SU-DHL-6 (cell line): ENCODE measurements around the gene NEU2.

Source experiments
- H2AFZ ChIP-seq: fragments of 200-600 bp; sonication (generic); 2 replicates; pipeline ENCODE4 v1.6.1; 2014; ENCODE audit warnings: low read depth, mild to moderate bottlenecking, moderate library complexity, mixed read lengths, antibody characterized with exemption, low read length; ENCODE audit not compliant: severe bottlenecking
- H3F3A ChIP-seq: fragments of 200-600 bp; shearing (Covaris generic); 2 replicates; pipeline ENCODE4 v1.6.0; 2016; ENCODE audit warnings: antibody characterized with exemption, mild to moderate bottlenecking; ENCODE audit not compliant: insufficient read depth
- H3K27ac ChIP-seq: fragments of 200-600 bp; sonication (generic); 2 replicates; pipeline ENCODE4 v1.5.1; 2016; ENCODE audit warnings: low read depth, mild to moderate bottlenecking, low read length, moderate library complexity, mixed read lengths
- H3K27me3 ChIP-seq: fragments of 200-600 bp; sonication (generic), shearing (Covaris generic); 2 replicates; pipeline ENCODE4 v1.6.0; 2014; ENCODE audit warnings: mild to moderate bottlenecking, low read length
- H3K36me3 ChIP-seq: fragments of 200-600 bp; sonication (generic); 2 replicates; pipeline ENCODE4 v1.6.1; 2014; ENCODE audit warnings: mild to moderate bottlenecking, low read length, mixed read lengths
- H3K4me2 ChIP-seq: fragments of 300-600, 200-600 bp; shearing (Covaris generic), sonication (generic); 2 replicates; pipeline ENCODE4 v1.6.0; 2014; ENCODE audit warnings: low read length, low read depth, mild to moderate bottlenecking; ENCODE audit not compliant: poor library complexity, severe bottlenecking
- H3K4me3 ChIP-seq: fragments of 200-600 bp; sonication (generic); 2 replicates; pipeline ENCODE4 v1.5.1; 2014; ENCODE audit warnings: antibody characterized with exemption, low read length, mild to moderate bottlenecking, mixed read lengths; ENCODE audit not compliant: insufficient read depth, poor library complexity, severe bottlenecking
- H3K79me2 ChIP-seq: fragments of 200-600 bp; sonication (generic); 2 replicates; pipeline ENCODE4 v1.6.1; 2014; ENCODE audit warnings: mild to moderate bottlenecking, low read length, moderate library complexity; ENCODE audit not compliant: insufficient read depth
- H3K9ac ChIP-seq: fragments of 200-600 bp; sonication (generic); 2 replicates; pipeline ENCODE4 v1.7.0; 2014; ENCODE audit warnings: mild to moderate bottlenecking, low read length
- H3K9me2 ChIP-seq: fragments of 200-600 bp; sonication (generic); replicated peaks from 2 replicates; pipeline ENCODE4 v1.6.1; 2014; ENCODE audit warnings: low read length; ENCODE audit not compliant: insufficient read depth
- H3K9me3 ChIP-seq: fragments of 200-600 bp; sonication (generic); 2 replicates; pipeline ENCODE4 v1.6.1; 2014; ENCODE audit warnings: low read length, mixed read lengths; ENCODE audit not compliant: insufficient read depth
- H4K20me1 ChIP-seq: fragments of 200-600 bp; sonication (generic); 2 replicates; pipeline ENCODE4 v1.6.1; 2014; ENCODE audit warnings: low read depth, mild to moderate bottlenecking, antibody characterized with exemption, low read length, moderate library complexity, mixed read lengths
- CTCF ChIP-seq: fragments of 200-600 bp; sonication (generic); IDR thresholded peaks from one replicate; pipeline ENCODE4 v1.5.1; 2017; ENCODE audit warnings: antibody characterized with exemption, mild to moderate bottlenecking, low read length, moderate library complexity; ENCODE audit not compliant: insufficient read depth, poor library complexity, severe bottlenecking
- EZH2phosphoT487 ChIP-seq: fragments of 200-600 bp; sonication (generic), shearing (Covaris generic); conservative IDR thresholded peaks from 2 replicates; pipeline ENCODE4 v1.6.1; 2018; ENCODE audit warnings: mild to moderate bottlenecking, antibody characterized with exemption, low read length, moderate library complexity, mixed read lengths

NEU2 gene

GRCh38 chr2:233034091-233034882 is 1.8 kb downstream of the NEU2 start:
- Histone ChIP-seq H2AFZ (no peak overlapping the region), H4K20me1 (no peaks in the 10 kb centered on the region), H3F3A (no peaks in the 10 kb centered on the region), H3K9ac (no peak overlapping the region), H3K4me3 (no peak overlapping the region), H3K9me3 (no peaks in the 10 kb centered on the region), H3K79me2 (no peaks in the 10 kb centered on the region), H3K27ac (no peak overlapping the region), H3K4me2 (no peak overlapping the region), H3K27me3 (no peaks in the 10 kb centered on the region), H3K9me2 (no peaks in the 10 kb centered on the region), H3K36me3 (no peaks in the 10 kb centered on the region)
- TF ChIP-seq CTCF (no peak), EZH2phosphoT487 (no peak)

GRCh38 chr2:233035426-233036161 is 3.1 kb downstream of the NEU2 start:
- Histone ChIP-seq H3K36me3 (no peaks in the 10 kb centered on the region), H3K9me3 (no peaks in the 10 kb centered on the region), H3K9ac (no peak overlapping the region), H3K4me2 (no peak overlapping the region), H3K27ac (no peak overlapping the region), H3K4me3 (no peak overlapping the region), H2AFZ (no peak overlapping the region), H3K9me2 (no peaks in the 10 kb centered on the region), H4K20me1 (no peaks in the 10 kb centered on the region), H3K27me3 (no peaks in the 10 kb centered on the region), H3F3A (no peaks in the 10 kb centered on the region), H3K79me2 (no peaks in the 10 kb centered on the region)
- TF ChIP-seq CTCF, result no peak
- TF ChIP-seq EZH2phosphoT487, result no peak

- no peak overlapping the region for H3K27ac ChIP-seq
- no peak overlapping the region for H3K4me2 ChIP-seq
- no peaks in the 10 kb centered on the region for H3K9me2 ChIP-seq
- no peak overlapping the region for H3K4me3 ChIP-seq
- H3K9ac ChIP-seq, result no peak overlapping the region
- no peaks in the 10 kb centered on the region for H3K79me2 ChIP-seq
- H3F3A ChIP-seq, result no peaks in the 10 kb centered on the region
- no peak overlapping the region for H2AFZ ChIP-seq
- TF ChIP-seq CTCF (no peak), EZH2phosphoT487 (no peak)
- H4K20me1 ChIP-seq, result no peaks in the 10 kb centered on the region
- H3K27me3 ChIP-seq, result no peaks in the 10 kb centered on the region
- no peaks in the 10 kb centered on the region for H3K9me3 ChIP-seq
- no peaks in the 10 kb centered on the region for H3K36me3 ChIP-seq
Measured at GRCh38 chr2:233036162-233036838, 3.8 kb downstream of the NEU2 start.
